Measurements from ENCODE around the gene ATP5MG. TPM values are rescaled to one million over a fixed set of nuclear protein-coding genes. Genes with fewer than 3 reads are reported as not detected.

The ATP5MG gene
- total and polyA plus RNA-seq, 2 experiments from 2014 or later, result 32.3 to 426 TPM

DNA sequence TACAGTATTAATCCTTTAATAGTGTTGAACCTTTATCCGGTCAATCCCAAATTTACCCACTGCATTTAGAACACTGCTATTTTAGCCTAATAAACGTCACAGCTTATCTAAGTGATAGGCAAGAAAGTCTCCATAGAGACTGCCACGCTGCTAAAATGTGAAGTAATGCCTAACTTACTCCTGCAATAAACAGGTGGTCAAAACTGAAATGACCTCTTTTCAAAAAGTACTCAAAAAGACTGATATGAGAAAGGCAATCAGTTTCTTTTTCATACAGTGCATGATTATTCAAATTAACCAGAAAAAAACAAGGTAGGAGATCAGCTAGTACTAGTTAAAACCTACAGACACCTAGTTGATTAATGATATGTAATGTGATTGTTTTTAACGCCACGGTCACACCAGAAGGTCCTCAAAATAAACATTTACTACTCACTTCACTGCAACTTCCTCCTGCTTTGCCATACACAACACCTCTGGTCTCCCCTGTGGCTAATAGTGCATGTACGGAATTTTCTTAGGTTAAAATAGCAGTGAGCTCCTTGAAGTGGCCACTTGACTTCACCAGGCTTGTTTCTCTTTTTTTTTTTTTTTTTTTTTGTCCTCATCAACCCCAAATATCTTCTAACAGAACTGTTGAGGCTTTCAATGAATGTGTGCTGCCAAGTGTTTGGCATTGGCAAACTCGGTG is 8.8 kb downstream of the ATP5MG start:
- Histone ChIP-seq H3K9me2 (ENCODE audit: insufficient read depth) (no peaks in the 10 kb centered on the region), H3K4me2 (ENCODE audit: unreplicated experiment) (no peak overlapping the region), H3K9ac (no peak overlapping the region), H3K9me3 (ENCODE audit: low read depth) (no peaks in the 10 kb centered on the region), H3K27ac (no peak overlapping the region), H2AFZ (no peak overlapping the region), H3K4me3 (no peak overlapping the region), H4K20me1 (ENCODE audit: insufficient read depth) (peaks cover 4% of the 10 kb centered on the region; the same call in 1 of the 2 replicates), H3K4me1 (ENCODE audit: insufficient read depth) (peaks cover 1% of the 10 kb centered on the region; the same call in 1 of the 2 replicates), H3F3A (ENCODE audit: insufficient read depth) (peaks cover 20% of the 10 kb centered on the region), H3K27me3 (replicated peaks; ENCODE audit: insufficient read depth) (no peaks in the 10 kb centered on the region), H3K36me3 (ENCODE audit: low read depth) (peaks cover 25% of the 10 kb centered on the region), H3K79me2 (ENCODE audit: insufficient read depth) (peaks cover 49% of the 10 kb centered on the region)
- in situ Hi-C loops (cut with MboI), result no loop called here
- DNase-seq, result no peak
- 89 to 90% methylated on average over 7 of the region's 7 CpGs for WGBS, 2 experiments (ENCODE audit: low coverage in 1 of 2, low lambda C conversion rate in 2 of 2, missing lambda C conversion rate in 2 of 2)
- no peak for TF ChIP-seq EZH2phosphoT487 (IDR thresholded peaks at IDR 0.05; ENCODE audit: insufficient read depth, low read depth)
- TF ChIP-seq EZH2 (IDR thresholded peaks at IDR 0.05; ENCODE audit: insufficient read depth, poor library complexity, severe bottlenecking), result no peak

DNA sequence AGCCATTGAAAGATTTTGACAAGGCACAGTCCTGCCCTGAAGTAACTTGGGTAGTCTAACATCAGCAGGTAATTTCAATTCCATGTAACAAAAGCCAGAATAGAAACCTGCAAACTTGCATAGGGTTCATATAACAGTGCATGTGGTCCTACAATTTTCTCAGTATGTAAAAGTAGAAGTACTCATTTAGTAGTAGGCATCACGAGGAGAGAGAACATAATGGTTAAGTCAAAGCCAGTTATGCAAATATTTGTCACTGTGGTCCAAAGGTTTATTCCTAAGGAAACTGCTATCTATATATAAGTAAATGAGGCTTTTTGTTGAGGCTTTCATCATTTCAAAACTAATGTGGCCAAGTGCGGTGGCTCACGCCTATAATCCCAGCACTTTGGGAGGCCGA is 10.1 kb downstream of the ATP5MG start:
- in situ Hi-C loops (cut with MboI), result no loop called here
- no peaks in the 10 kb centered on the region for H3K27me3 ChIP-seq (replicated peaks; ENCODE audit: insufficient read depth)
- peaks cover 12% of the 10 kb centered on the region for H3K4me1 ChIP-seq (ENCODE audit: insufficient read depth)
- no peak overlapping the region for H2AFZ ChIP-seq
- peaks cover 25% of the 10 kb centered on the region for H3K36me3 ChIP-seq (ENCODE audit: low read depth)
- H3F3A ChIP-seq (ENCODE audit: insufficient read depth), result peaks cover 33% of the 10 kb centered on the region
- H3K27ac ChIP-seq, result no peak overlapping the region
- no peaks in the 10 kb centered on the region for H4K20me1 ChIP-seq (ENCODE audit: insufficient read depth)
- DNase-seq, result no peak
- TF ChIP-seq EZH2 (IDR thresholded peaks at IDR 0.05; ENCODE audit: insufficient read depth, poor library complexity, severe bottlenecking), result no peak
- TF ChIP-seq EZH2phosphoT487 (IDR thresholded peaks at IDR 0.05; ENCODE audit: insufficient read depth, low read depth), result no peak
- no peak overlapping the region for H3K4me2 ChIP-seq (ENCODE audit: unreplicated experiment)
- H3K79me2 ChIP-seq (ENCODE audit: insufficient read depth), result peaks cover 35% of the 10 kb centered on the region
- no peak overlapping the region for H3K4me3 ChIP-seq
- H3K9me3 ChIP-seq (ENCODE audit: low read depth), result no peaks in the 10 kb centered on the region
- no peaks in the 10 kb centered on the region for H3K9me2 ChIP-seq (ENCODE audit: insufficient read depth)
- WGBS, 2 experiments (ENCODE audit: low coverage in 1 of 2, low lambda C conversion rate in 2 of 2, missing lambda C conversion rate in 2 of 2), result 89 to 95% methylated on average over 4 of the region's 4 CpGs
- H3K9ac ChIP-seq, result no peak overlapping the region

DNA sequence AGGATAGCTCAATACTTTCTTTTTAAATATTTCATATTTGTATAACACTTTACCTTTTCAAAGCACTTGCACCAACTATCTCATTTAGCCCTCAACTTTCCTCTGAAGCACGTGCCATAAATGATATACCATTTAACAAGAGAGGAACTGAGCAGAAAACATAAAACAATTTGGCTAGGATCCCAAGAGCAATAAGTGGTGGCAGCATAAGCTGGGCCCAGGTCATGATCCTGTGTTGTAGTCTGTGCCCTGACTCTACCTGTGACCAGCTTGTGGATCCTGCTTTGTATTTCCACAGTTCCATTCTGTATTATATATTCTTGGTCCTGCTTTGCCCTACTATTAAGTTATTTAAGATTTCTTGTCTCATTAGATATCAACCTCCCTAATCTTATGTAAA is 11.5 kb downstream of the ATP5MG start:
- H3K4me1 ChIP-seq (ENCODE audit: insufficient read depth), result peaks cover 12% of the 10 kb centered on the region
- H3K27me3 ChIP-seq (replicated peaks; ENCODE audit: insufficient read depth), result no peaks in the 10 kb centered on the region
- H3K9me3 ChIP-seq (ENCODE audit: low read depth), result no peaks in the 10 kb centered on the region
- no peaks in the 10 kb centered on the region for H3K9me2 ChIP-seq (ENCODE audit: insufficient read depth)
- H2AFZ ChIP-seq, result no peak overlapping the region
- in situ Hi-C loops (cut with MboI), result no loop called here
- peaks cover 21% of the 10 kb centered on the region for H3K79me2 ChIP-seq (ENCODE audit: insufficient read depth)
- H3K36me3 ChIP-seq (ENCODE audit: low read depth), result peaks cover 17% of the 10 kb centered on the region
- peaks cover 33% of the 10 kb centered on the region for H3F3A ChIP-seq (ENCODE audit: insufficient read depth)
- H3K4me3 ChIP-seq, result no peak overlapping the region
- no peak for DNase-seq
- 90 to 98% methylated on average over 1 of the region's 1 CpG for WGBS, 2 experiments (ENCODE audit: low coverage in 1 of 2, low lambda C conversion rate in 2 of 2, missing lambda C conversion rate in 2 of 2)
- no peaks in the 10 kb centered on the region for H4K20me1 ChIP-seq (ENCODE audit: insufficient read depth)
- no peak overlapping the region for H3K27ac ChIP-seq
- H3K9ac ChIP-seq, result no peak overlapping the region
- no peak overlapping the region for H3K4me2 ChIP-seq (ENCODE audit: unreplicated experiment)
- TF ChIP-seq EZH2 (IDR thresholded peaks at IDR 0.05; ENCODE audit: insufficient read depth, poor library complexity, severe bottlenecking) (no peak), EZH2phosphoT487 (IDR thresholded peaks at IDR 0.05; ENCODE audit: insufficient read depth, low read depth) (no peak)

DNA sequence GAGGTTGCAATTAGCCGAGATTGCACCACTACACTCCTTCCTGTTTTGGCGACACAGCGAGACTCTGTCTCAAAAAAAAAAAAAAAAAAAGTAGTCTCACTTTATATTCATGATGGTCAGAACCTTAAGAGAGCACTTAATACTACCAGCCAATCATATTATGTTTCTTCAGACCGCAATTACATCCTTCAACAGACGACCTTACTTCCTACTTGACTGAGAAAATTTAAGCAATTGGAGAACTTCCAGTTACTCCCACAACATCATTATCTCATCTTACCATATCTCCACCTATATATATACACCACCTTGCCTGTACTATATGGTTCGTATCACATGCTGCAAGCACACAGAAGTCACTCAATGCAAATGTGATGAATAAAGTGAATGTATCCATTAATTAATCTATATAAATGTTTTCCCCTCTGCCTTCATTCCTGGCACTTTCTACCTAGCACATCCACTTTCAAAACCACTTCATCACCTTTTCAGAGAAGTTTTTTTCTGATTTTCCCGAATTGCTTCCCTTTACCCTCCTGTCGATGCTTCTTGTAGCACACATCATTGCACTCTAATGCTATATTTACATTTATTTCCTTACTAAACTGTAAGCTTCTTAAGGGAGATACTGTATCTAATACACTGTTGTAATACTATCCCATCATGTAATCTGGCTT is 13.8 kb downstream of the ATP5MG start:
- Histone ChIP-seq H3K9me2 (ENCODE audit: insufficient read depth) (no peaks in the 10 kb centered on the region), H2AFZ (no peak overlapping the region), H3K79me2 (ENCODE audit: insufficient read depth) (peaks cover under 1% of the 10 kb centered on the region), H3K27ac (peak overlapping the region; percentile 71), H3K4me2 (ENCODE audit: unreplicated experiment) (peak overlapping the region; percentile 46), H3K4me1 (ENCODE audit: insufficient read depth) (peaks cover 12% of the 10 kb centered on the region), H4K20me1 (ENCODE audit: insufficient read depth) (no peaks in the 10 kb centered on the region), H3K4me3 (no peak overlapping the region), H3K9me3 (ENCODE audit: low read depth) (no peaks in the 10 kb centered on the region), H3K36me3 (ENCODE audit: low read depth) (no peaks in the 10 kb centered on the region), H3F3A (ENCODE audit: insufficient read depth) (peaks cover 26% of the 10 kb centered on the region), H3K9ac (peak overlapping the region; percentile 36; the same call in 1 of the 2 replicates), H3K27me3 (replicated peaks; ENCODE audit: insufficient read depth) (no peaks in the 10 kb centered on the region)
- no peak for TF ChIP-seq EZH2phosphoT487 (IDR thresholded peaks at IDR 0.05; ENCODE audit: insufficient read depth, low read depth)
- TF ChIP-seq EZH2 (IDR thresholded peaks at IDR 0.05; ENCODE audit: insufficient read depth, poor library complexity, severe bottlenecking), result no peak
- 95 to 97% methylated on average over 8 of the region's 8 CpGs for WGBS, 2 experiments (ENCODE audit: low coverage in 1 of 2, low lambda C conversion rate in 2 of 2, missing lambda C conversion rate in 2 of 2)
- DNase-seq, result no peak
- in situ Hi-C loops (cut with MboI), result no loop called here

Data from GM23248 (cell line).